Left renal pelvis (tissue), 4 donors: ENCODE data around the gene VNN1. TPM values are rescaled to one million over a fixed set of nuclear protein-coding genes. Genes with fewer than 3 reads are reported as not detected.
"Not testable (repeated sequence)": the region's sequence is repeated elsewhere in the genome, so short reads cannot be mapped to it uniquely, and the experiment has no call there.

ENCODE experiments used
- DNase-seq, 4 donors: peaks; one replicate each; pipeline ENCODE4 v3.0.0-alpha.2; 2013; ENCODE audit warnings: low read depth in 4 of 4, low spot score in 3 of 4
- polyA plus RNA-seq, 4 donors: library from polyadenylated mRNA; unstranded; fragments of 120-200 nt; gene quantifications; one replicate each; pipeline ENCODE4 v1.2.1, GENCODE V29; 2013; ENCODE audit not compliant: insufficient read length in 4 of 4

VNN1 gene
- polyA plus RNA-seq, 4 donors: 0.09 to 1.5 (median 0.19) TPM

DNA sequence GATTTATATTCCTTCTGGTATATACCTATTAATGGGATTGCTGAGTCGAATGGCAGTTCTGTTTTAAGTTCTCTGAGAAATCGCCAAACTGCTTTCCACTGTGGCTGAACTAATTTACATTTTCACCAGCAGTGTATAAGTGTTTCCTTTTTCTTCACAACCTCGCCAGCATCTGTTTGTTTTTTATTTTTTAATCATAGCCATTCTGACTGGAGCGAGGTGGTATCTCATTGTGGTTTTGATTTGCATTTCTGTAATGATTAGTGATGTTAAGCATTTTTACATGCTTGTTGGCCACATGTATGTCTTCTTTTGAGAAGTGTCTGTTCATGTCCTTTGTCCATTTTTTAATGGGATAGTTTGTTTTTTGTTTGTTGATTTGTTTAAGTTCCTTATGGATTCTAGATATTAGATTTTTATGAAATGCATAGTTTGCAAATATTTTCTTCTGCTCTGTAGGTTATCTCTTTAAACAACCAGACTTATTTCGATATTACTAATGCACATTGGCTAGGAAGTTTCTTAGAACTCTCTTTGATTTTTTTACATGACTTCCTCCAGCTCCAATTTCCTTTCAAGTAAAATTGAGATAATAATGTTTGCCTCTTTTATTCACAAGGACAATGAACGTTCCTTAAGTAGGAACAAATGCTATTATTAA, 12.2 kb upstream of the VNN1 start:
- no peak for DNase-seq

DNA sequence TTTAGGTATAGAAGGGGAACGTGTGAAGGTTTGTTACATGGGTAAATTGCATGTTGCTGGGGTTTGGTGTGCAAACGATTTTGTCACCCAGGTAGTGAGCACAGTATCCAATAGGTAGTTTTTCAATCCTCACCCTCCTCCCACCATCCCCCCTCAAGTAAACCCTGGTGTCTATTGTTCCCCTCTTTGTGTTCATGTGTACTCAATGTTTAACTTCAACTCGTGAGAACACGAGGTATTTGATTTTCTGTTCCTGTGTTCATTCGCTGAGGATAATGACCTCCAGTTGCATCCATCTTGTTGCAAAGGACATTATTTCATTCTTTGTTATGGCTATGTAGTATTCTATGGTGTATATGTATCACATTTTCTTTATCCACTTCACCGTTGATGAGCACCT, 11.6 kb upstream of the VNN1 start:
- no peak for DNase-seq

DNA sequence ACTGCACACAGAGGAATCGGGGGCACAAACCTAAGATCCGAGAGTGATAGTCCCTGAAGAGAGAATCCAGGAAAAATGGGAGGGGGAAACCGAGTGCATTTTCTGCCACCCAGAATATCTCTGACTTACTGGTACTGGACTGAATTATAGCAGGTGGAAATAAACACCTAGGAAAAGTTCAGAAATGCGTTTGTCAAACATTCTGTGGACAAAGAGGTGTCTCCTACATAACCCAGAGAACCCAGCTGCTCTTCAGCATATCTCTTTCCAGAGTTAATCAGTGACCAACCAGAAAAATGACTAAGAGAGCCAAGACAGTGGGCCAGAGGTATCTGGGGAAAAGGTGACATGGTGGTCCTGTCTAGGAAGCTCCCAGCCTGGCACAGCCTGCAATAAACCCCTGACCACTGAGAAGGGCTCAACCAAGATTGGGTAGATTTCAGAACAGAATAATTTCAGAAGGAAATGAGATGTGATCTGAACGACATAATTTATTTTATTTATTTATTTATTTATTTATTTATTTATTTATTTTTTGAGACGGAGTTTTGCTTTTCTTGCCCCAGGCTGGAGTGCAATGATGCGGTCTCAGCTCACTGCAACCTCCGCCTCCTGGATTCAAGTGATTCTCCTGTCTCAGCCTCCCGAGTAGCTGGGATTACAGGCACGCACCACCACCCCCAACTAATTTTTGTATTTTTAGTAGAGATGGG, 6.0 kb upstream of the VNN1 start:
- DNase-seq: no peak

DNA sequence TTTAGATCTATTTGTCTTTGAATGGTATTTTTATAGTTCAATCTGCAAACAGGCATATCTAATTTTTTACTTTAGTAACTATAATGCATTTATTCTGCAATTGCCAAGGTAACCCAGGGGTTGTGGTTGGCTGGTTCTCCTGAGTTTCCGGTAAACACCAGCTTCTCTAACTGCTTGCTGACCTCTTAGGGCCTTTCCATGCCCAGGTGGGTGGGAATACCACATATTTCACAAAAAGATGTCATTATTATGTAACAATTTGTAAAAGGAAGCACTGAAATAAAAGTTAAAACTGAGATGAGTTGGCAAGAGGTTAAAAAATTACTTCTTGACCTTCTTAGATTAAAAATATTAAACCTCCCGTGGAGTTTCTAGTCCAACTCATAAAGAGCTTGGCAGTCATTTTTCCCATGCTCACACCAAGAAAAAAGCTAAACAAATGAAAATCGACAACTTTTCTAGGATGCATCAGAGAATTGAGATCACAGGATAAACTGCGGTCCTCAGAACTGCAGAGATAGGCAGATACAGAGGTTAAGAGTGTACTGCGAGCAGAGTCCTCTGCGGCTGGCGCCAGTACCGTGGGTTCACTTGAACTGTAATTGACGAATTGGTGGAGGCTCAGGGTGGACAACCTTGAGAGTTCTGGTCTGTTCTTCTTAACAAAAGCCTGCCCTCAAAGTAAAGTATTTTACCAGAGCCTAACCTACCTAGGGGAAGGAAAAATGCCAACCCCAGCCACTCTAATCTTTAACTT, 2.2 kb upstream of the VNN1 start:
- no peak for DNase-seq

DNA sequence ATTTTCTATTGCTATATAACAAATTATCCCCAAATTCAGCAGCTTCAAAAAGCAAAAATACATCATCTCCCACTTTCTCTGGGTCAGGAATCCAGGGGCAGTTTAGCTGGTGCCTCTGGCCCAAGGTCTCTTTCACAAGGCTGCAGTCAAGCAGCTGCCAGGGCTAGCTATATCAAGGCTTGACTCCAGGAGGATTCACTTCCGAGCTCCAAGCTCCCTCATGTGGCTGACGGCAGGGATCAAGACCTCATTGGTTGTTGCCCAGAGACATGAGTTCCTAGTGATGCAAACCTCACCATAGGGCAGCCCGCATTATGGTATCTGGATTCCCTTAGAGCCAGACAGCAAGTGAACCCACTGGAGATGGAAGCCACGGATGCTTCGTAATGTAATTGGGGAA, 1.3 kb upstream of the VNN1 start:
- peak in 1 of 4 donors; percentile 3 for DNase-seq

DNA sequence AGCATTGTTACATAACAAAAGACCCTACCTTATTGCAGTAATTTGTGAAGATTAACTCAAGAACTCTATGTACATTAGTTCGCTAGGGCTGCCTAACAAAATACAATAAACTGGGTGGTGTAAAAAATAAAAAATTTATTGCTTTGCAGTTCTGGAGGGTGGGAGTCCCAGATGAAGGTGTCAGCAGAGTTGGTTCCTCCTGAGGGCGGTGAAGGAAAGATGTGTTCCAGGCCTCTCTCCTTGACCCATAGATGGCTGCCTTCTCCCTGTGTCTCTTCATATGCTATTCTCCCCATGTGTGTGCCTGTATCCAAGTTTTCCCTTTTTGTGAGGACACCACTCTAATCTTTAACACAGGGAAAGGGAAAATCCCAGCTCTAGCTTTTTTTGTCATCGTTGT, 305 bp upstream of the VNN1 start:
- DNase-seq: no peak

DNA sequence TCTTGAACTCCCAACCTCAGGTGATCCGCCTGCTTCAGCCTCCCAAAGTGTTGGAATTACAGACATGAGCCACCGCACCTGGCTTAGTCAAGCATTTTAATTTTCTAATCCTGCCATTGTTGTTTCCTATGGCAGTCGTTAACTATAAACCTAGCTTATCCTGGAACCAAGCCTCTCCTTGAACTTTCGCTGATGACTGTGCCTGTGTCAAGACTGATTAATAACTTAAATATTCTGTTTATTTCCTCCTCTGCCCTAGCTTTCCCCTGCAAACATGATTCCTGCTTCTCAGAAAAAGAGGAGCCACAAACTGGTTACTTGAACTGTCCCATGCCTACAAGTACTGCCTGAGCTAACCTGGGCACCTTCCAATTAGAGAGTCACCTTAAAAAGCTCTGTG, 1.5 kb downstream of the VNN1 start:
- no peak for DNase-seq

DNA sequence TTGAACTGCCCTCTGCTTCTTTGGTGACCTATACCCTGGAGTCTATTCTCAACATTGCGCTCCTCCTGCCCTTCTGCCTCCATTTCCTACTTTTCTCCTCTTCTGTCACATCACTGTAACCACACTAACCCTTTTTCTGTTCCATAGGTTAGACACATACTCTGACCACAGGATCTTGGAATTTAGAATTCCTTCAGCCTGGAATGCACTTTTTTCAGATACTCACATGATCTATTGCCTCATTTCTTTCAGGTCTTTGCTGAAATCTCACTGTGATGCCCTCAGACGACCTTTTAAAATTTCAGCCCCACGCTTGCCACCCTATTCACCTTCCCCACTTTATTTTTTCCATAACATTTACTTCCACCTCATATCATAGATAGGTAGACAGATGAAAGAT, 5.1 kb downstream of the VNN1 start:
- no peak for DNase-seq

DNA sequence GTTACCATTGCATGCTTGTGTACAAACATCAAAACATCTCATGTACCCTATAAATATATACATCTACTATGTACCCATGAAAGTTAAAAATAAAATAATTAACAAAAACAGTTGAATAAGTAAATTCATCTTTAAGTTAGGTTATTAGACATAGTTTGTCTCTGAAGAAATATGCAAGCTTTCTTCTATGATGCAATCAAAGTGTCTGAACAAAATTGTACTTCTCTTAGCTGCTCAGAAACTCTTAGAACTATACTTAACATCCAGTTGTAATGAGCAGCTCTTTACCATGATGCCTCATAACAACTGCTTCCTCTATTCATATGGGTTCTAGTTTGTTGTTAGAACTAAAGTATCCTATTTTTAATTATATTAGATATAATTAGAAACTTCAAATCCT, 5.9 kb downstream of the VNN1 start:
- no peak for DNase-seq

DNA sequence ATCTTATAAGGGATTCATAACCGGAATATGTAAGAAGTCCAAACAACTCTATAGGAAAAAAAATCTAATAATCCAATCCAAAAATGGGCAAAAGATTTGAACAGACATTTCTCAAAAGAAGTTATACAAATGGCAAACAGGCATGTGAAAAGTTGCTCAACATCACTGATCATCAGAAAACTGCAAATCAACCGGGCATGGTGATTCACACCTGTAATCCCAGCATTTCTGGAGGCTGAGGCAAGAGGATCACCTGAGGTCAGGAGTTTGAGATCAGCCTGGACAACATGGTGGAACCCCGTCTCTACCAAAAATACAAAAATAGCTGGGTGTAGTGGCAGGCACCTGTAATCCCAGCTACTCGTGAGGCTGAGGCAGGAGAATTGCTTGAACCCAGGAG, 7.1 kb downstream of the VNN1 start:
- DNase-seq: not testable (repeated sequence)

DNA sequence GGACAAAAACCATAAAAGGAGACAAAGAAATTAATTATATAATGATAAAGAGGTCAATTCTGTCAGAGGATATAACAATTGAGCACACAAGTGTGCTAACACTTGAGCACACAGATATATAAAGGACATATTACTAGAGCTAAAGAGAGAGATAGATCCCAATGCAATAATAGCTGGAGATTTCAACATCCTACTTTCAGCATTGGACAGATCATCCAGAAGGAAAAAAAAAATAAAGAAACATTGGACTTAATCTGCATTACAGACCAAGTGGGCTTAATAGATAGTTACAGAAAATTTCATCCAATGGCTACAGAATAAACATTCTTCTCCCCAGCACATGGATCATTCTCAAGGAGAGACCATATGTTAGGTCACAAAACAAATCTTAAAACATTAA, 9.9 kb downstream of the VNN1 start:
- no peak for DNase-seq

DNA sequence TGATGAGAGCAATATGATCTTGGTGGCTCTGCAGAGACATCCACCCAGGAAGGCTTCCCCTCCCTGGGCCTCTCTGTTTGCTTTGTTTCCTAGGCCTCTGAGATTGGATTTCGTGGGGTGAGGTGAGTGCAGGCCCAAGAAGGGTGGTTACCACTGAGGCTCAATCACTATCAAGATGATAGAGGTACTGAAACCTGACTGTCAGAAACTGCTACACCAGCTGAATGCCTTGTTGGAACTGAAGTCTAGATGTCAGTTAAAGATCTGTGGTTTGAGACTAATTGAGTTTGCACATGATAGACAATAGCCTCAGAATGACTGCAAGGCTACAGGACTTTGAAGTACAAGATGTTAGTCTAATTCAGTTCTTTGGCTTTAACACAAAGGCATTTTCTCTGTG, 15.2 kb downstream of the VNN1 start:
- no peak for DNase-seq

DNA sequence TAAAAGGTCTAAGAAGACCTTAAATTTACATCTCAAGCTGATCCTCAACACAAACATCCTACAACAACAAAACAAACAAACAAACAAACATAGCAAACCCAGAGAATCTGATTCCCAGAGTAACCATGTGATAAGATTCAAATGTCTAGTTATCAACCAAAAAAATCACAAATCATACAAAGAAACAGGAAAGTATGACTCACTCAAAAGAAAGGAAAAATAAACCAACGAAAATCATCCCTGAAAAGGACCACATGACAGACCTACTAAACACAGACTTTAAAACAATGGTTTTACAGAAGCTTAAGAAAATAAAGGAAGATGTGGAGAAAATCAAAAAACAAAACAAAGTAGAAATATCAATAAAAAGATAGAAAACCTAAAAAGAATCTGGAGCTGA, 18.1 kb downstream of the VNN1 start:
- no peak for DNase-seq

DNA sequence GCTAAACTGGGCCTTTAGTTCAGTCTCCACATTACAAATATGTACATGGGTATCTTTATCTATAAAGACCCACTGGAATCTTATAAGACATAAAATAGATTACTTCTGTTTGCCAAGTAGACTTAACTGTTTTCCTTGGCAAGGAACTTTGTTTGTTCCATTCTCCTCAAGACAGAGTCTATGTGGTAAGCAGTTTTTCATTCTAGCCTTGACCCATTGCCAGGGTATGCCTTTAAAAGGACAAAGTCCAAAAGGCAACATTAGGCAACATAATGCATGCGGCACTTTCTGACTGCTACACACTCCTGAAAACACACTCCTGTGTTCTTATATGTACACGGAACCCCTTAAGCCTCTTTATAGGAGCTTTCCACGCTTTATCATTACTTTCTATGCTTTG, 20.4 kb downstream of the VNN1 start:
- no peak for DNase-seq

DNA sequence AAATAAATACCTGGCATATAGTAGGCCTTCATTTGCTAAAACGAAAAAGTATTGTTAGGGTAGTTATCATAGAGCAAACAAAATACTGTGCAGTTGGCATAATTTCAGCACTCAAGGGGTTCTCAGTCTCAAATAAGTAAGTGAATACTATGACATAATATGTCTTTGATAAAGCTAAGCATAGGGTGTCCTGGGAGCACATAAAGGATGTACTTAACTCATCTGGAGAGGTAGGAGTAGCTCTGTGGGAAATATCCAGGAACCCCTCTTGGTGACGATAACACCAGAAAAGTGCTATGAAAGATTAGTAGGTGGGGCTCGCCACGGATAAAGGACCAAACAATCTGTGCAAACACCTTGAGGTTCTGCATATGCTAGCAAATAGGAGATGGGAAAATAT, 23.2 kb downstream of the VNN1 start:
- DNase-seq: no peak

DNA sequence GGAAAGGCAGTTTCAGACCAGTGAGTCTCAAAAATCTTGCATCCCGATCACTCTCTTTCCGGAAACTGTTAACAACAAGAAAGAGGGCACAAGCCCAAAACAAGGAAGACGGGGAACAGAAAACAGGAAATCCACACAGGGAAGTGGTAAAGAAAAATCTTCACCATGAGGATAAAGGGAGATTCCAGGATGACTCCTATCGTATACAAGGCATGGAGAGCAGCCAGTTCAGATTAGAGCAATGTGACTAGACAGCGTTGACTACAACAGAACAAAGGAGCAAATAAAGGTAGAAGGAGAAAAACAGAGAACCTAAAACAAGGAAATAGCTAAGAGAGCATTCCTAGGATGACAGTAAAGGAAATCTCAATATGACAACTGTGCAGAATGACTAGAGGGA, 26.5 kb downstream of the VNN1 start:
- no peak for DNase-seq

DNA sequence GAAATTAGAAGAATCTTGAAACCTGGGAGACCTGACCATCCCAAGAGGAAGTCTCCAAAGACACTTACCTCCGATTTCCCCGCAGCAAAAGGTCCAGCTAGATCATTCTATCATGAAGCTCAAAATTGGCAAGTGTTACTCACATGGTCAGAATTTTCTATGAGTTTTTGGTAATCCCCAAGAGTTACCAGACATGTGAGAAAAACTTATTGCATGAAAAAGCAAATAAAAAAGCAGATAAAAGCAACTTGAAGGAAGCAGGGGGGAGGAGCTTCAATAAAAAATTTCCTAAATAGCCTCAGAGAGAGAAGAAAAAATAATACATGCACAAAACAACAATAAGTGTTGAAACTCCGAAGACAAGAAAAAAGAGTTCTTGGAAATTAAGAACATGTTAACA, 27.3 kb downstream of the VNN1 start:
- DNase-seq: no peak

DNA sequence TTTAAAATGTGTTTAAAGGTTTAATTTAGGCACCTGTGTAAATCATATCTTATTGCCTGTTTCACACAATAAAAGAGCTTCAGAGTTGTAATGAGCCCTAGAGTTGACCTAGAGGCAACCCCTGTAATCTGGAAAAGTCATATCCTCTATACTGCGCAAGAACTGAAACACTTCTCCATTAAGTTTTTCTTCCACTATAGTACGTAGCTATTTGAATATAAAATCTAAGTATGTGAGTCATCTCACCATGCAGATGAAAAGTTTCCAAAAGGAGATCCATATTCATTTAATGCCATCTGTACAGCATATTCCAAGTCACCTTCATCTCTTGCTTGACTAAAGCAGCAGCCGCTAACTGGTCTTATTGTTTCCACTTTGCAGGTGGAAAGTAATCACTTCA, 28.8 kb downstream of the VNN1 start:
- DNase-seq: no peak

DNA sequence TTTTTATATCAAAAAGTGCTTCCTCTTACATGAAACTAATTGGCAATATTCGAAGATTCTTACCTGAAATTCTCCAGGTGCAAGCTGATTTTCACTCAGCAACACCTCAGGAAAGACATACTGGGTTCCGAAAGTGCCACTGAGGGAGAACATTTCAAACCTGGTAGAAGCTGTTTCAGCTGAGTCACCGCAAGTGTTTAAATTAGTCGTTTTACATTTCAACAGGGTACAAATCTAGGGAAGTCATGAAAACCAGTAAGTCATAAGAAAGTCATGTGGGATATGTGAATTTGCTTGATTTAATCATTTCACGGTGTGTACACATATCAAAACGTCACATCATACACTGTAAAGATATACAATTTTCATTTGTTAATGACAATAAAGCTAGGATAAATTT, 29.6 kb downstream of the VNN1 start:
- no peak for DNase-seq

DNA sequence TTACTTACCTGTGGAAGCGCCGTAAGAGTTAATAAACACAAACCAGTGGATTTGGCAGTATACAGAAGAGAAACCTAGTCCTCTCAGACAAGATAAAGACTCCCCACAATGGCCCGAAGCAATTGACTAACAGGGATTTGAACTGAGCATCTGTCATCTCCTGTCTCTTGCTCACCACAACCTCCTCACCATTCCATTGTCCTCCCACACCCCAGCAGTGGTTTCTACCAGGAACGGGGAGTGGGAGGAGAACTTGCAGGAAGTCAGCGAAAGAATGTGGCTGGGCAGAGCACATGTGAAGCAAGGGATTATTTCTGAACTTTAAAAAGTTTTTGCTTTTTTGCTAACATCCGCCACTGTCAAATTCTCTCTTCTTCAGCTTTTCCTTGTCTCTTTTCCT, 30.3 kb downstream of the VNN1 start:
- DNase-seq: no peak

DNA sequence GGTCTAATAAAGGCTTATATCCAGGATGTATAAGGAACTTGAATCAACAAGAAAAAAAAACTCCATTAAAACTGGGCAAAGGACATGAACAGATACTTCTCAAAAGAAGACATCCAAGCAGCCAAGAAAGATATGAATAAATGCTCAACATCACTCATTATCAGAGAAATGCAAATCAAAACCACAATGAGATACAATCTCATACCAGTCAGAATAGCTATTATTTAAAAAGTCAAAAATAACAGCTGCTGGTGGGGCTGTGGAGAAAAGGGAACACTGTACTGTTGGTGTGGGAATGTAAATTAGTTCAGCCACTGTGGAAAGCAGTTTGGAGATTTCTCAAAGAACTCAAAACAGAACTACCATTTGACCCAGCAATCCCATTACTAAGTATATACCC, 34.8 kb downstream of the VNN1 start:
- DNase-seq: not testable (repeated sequence)

DNA sequence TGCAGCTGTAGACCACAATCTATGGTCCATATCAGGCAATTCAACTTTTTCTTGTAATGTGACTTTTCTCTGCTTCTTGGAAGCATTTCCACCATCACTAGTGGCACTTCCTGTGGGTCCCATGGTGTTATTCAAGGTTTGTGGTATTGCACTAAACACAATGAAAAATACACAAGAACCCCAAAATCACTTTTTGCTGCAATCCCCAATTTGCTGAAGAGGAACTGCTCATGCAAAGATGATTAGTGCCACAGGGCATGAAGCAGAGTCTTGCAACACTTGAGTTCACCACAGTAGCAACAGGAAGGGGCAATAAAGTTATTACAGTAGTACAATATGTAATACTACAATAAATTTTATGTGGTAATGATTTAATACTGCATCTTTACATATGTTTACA, 38.1 kb downstream of the VNN1 start:
- no peak for DNase-seq
